ENCODE measurements around the gene DHX15.

The DHX15 gene

DNA sequence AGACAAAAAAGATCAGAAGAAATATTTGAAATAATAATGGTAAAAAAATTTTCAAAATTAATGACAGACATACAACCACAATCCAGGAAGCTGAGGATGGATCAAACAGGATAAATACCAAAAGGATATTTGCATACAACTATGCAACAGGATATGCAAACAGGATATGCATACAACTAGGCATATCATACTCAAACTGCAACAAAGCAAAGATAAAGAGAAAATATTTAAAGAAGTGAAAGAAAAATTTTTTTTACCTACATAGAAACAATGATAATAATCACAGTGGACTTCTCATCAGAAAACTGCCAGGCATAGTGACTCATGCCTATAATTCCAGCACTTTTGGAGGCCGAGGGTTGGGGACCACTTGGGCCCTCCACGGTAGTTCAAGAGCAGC is 11.3 kb upstream of the DHX15 start:
- no peaks in the 10 kb centered on the region for H3K36me3 ChIP-seq (ENCODE audit: control insufficient read depth, insufficient read depth, low read length)
- H3K4me1 ChIP-seq (ENCODE audit: control insufficient read depth, low read depth, low read length): no peaks in the 10 kb centered on the region
- no peak overlapping the region for H3K23ac ChIP-seq (ENCODE audit: low read length)
- H3K79me1 ChIP-seq (ENCODE audit: low read length): no peaks in the 10 kb centered on the region
- no peak overlapping the region for H4K8ac ChIP-seq (ENCODE audit: low read depth, low read length)
- no peak overlapping the region for H2BK15ac ChIP-seq (replicated peaks; ENCODE audit: low read depth)
- H3K18ac ChIP-seq (ENCODE audit: low read length): no peak overlapping the region
- no peak overlapping the region for H3K4ac ChIP-seq (ENCODE audit: low read depth, low read length)
- no peak overlapping the region for H2BK120ac ChIP-seq (ENCODE audit: low read depth, low read length)
- H4K5ac ChIP-seq (ENCODE audit: low read length): no peak overlapping the region
- no peak overlapping the region for H3K56ac ChIP-seq (ENCODE audit: low read length)
- H3K4me3 ChIP-seq (ENCODE audit: low read length): no peak overlapping the region
- H3K27ac ChIP-seq (ENCODE audit: low read depth, low read length): no peak overlapping the region
- H3K27me3 ChIP-seq (ENCODE audit: insufficient read depth, low read length, poor library complexity): no peaks in the 10 kb centered on the region
- H3K9ac ChIP-seq (ENCODE audit: low read length): no peak overlapping the region
- DNase-seq: no peak
- WGBS (ENCODE audit: extremely low coverage, insufficient coverage, low lambda C conversion rate): no CpG with 5 or more reads among the region's 2 CpGs
- H2BK5ac ChIP-seq (ENCODE audit: low read length): no peak overlapping the region
- H3K4me2 ChIP-seq (ENCODE audit: low read length): no peak overlapping the region
- no peak overlapping the region for H2AK5ac ChIP-seq (ENCODE audit: low read length)
- no peaks in the 10 kb centered on the region for H3K79me2 ChIP-seq (ENCODE audit: control insufficient read depth, insufficient read depth, low read length)

DNA sequence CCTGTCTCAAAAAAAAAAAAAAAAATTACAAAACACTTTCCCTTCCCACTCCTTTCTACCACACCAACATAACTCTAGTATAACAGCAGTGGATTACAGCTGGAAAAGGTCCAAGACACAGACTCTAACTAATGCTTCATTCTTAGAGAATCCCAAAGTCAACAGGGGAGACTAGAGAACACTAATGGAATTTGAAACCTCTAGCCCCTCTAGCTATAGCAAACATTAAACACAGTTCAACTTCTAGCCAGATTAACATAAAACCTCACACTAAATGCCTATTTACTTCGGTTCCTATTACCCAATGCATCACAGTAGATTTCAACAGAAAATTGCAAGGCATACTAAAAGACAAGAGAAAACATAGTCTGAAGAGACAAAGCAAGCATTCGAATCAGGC is 10.5 kb upstream of the DHX15 start:
- H3K4me3 ChIP-seq (ENCODE audit: low read length): no peak overlapping the region
- no peak overlapping the region for H4K5ac ChIP-seq (ENCODE audit: low read length)
- no peak for DNase-seq
- H3K56ac ChIP-seq (ENCODE audit: low read length): no peak overlapping the region
- H3K79me2 ChIP-seq (ENCODE audit: control insufficient read depth, insufficient read depth, low read length): no peaks in the 10 kb centered on the region
- H3K4me2 ChIP-seq (ENCODE audit: low read length): no peak overlapping the region
- H3K79me1 ChIP-seq (ENCODE audit: low read length): no peaks in the 10 kb centered on the region
- H3K27ac ChIP-seq (ENCODE audit: low read depth, low read length): no peak overlapping the region
- no peak overlapping the region for H4K8ac ChIP-seq (ENCODE audit: low read depth, low read length)
- H3K36me3 ChIP-seq (ENCODE audit: control insufficient read depth, insufficient read depth, low read length): no peaks in the 10 kb centered on the region
- WGBS (ENCODE audit: extremely low coverage, insufficient coverage, low lambda C conversion rate): no CpG with 5 or more reads among the region's 2 CpGs
- H3K4me1 ChIP-seq (ENCODE audit: control insufficient read depth, low read depth, low read length): no peaks in the 10 kb centered on the region
- no peak overlapping the region for H3K18ac ChIP-seq (ENCODE audit: low read length)
- no peak overlapping the region for H3K9ac ChIP-seq (ENCODE audit: low read length)
- H2BK120ac ChIP-seq (ENCODE audit: low read depth, low read length): no peak overlapping the region
- H3K4ac ChIP-seq (ENCODE audit: low read depth, low read length): no peak overlapping the region
- H2AK5ac ChIP-seq (ENCODE audit: low read length): no peak overlapping the region
- no peak overlapping the region for H2BK5ac ChIP-seq (ENCODE audit: low read length)
- H3K23ac ChIP-seq (ENCODE audit: low read length): no peak overlapping the region
- H2BK15ac ChIP-seq (replicated peaks; ENCODE audit: low read depth): no peak overlapping the region
- H3K27me3 ChIP-seq (ENCODE audit: insufficient read depth, low read length, poor library complexity): no peaks in the 10 kb centered on the region

DNA sequence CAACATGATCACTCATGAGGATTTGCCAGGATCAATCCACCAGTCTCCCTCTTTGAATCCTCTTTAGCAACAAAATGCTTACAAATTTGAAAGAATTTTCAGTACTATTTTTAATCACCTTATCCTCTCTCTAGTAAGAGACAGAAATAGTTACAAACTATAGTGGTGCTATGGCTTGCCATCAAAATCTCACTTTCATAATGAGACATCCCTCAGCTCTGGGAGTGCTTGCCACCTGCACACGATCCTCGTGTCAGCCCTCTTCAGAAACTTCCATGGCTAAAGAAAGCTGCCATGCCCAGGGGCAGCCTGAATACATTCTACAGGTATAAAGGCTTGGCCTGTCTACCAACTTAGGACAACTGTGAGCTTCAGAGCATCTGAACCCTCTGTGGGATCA is 5.1 kb upstream of the DHX15 start:
- Histone ChIP-seq H2AK5ac (ENCODE audit: low read length) (no peak overlapping the region), H2BK15ac (replicated peaks; ENCODE audit: low read depth) (no peak overlapping the region), H3K4ac (ENCODE audit: low read depth, low read length) (no peak overlapping the region), H4K5ac (ENCODE audit: low read length) (no peak overlapping the region), H3K18ac (ENCODE audit: low read length) (no peak overlapping the region), H3K4me2 (ENCODE audit: low read length) (no peak overlapping the region), H3K56ac (ENCODE audit: low read length) (no peak overlapping the region), H3K79me1 (ENCODE audit: low read length) (no peaks in the 10 kb centered on the region), H3K36me3 (ENCODE audit: control insufficient read depth, insufficient read depth, low read length) (no peaks in the 10 kb centered on the region), H3K4me1 (ENCODE audit: control insufficient read depth, low read depth, low read length) (no peaks in the 10 kb centered on the region), H2BK5ac (ENCODE audit: low read length) (no peak overlapping the region), H3K23ac (ENCODE audit: low read length) (no peak overlapping the region), H3K27me3 (ENCODE audit: insufficient read depth, low read length, poor library complexity) (no peaks in the 10 kb centered on the region), H4K8ac (ENCODE audit: low read depth, low read length) (no peak overlapping the region), H3K79me2 (ENCODE audit: control insufficient read depth, insufficient read depth, low read length) (no peaks in the 10 kb centered on the region), H3K4me3 (ENCODE audit: low read length) (no peak overlapping the region), H2BK120ac (ENCODE audit: low read depth, low read length) (no peak overlapping the region), H3K9ac (ENCODE audit: low read length) (no peak overlapping the region), H3K27ac (ENCODE audit: low read depth, low read length) (no peak overlapping the region)
- WGBS (ENCODE audit: extremely low coverage, insufficient coverage, low lambda C conversion rate): no CpG with 5 or more reads among the region's 2 CpGs
- no peak for DNase-seq

- Histone ChIP-seq H4K5ac (ENCODE audit: low read length) (no peak overlapping the region), H3K9ac (ENCODE audit: low read length) (no peak overlapping the region), H3K4me2 (ENCODE audit: low read length) (no peak overlapping the region), H4K8ac (ENCODE audit: low read depth, low read length) (no peak overlapping the region), H3K4ac (ENCODE audit: low read depth, low read length) (no peak overlapping the region), H2BK120ac (ENCODE audit: low read depth, low read length) (no peak overlapping the region), H3K4me3 (ENCODE audit: low read length) (no peak overlapping the region), H3K27ac (ENCODE audit: low read depth, low read length) (no peak overlapping the region), H3K56ac (ENCODE audit: low read length) (no peak overlapping the region), H3K79me2 (ENCODE audit: control insufficient read depth, insufficient read depth, low read length) (peaks cover 9% of the 10 kb centered on the region), H3K23ac (ENCODE audit: low read length) (no peak overlapping the region), H3K18ac (ENCODE audit: low read length) (no peak overlapping the region), H2AK5ac (ENCODE audit: low read length) (no peak overlapping the region), H3K27me3 (ENCODE audit: insufficient read depth, low read length, poor library complexity) (no peaks in the 10 kb centered on the region), H2BK15ac (replicated peaks; ENCODE audit: low read depth) (no peak overlapping the region), H3K4me1 (ENCODE audit: control insufficient read depth, low read depth, low read length) (no peaks in the 10 kb centered on the region), H3K36me3 (ENCODE audit: control insufficient read depth, insufficient read depth, low read length) (no peaks in the 10 kb centered on the region), H3K79me1 (ENCODE audit: low read length) (no peaks in the 10 kb centered on the region), H2BK5ac (ENCODE audit: low read length) (no peak overlapping the region)
- no CpG with 5 or more reads among the region's 7 CpGs for WGBS (ENCODE audit: extremely low coverage, insufficient coverage, low lambda C conversion rate)
- no peak for DNase-seq
These were observed 4.0 kb upstream of the DHX15 start for GRCh38 chr4:24588216-24588954.

DNA sequence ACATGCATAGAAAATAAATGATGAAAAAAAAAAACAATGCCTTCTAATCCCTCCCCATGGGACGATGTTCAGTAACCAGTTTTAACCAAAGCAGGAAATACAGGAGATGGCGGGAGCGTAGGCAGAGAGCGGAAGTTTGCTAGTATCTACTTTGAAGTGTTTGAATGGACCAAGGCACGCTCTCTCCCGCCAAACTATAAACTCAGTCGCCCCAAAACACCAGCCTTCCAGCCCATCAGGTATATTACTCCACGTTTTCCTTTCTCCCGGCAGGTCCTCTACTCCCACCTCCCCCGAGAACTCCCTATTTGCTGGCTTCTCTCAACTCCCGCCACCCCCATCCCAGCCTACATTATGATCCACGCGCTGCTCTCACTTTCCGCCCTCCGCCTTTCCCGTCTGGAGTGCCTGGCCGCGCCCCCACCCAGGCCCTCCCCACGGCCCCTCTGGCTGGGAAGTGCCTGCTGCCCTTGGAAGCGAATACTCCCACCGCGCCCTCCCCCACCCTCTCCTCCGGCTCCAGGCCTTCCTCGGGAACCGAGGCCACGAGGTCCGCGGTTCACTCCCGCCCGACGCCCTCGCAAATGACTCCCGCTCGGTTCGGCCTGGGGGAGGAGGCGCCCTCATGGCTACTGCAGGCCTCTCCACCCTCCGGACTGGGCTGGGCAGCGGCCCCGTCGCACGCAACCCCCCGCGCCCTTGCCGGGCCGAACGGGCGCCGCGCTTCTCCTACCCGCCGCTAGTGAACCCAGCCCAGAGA is 723 bp downstream of the DHX15 start:
- Histone ChIP-seq H3K4me1 (ENCODE audit: control insufficient read depth, low read depth, low read length) (peaks cover 2% of the 10 kb centered on the region), H2BK15ac (replicated peaks; ENCODE audit: low read depth) (no peak overlapping the region), H4K8ac (ENCODE audit: low read depth, low read length) (no peak overlapping the region), H2AK5ac (ENCODE audit: low read length) (peak overlapping the region; percentile 37), H3K27ac (ENCODE audit: low read depth, low read length) (peak overlapping the region; percentile 39), H3K36me3 (ENCODE audit: control insufficient read depth, insufficient read depth, low read length) (peaks cover 1% of the 10 kb centered on the region), H3K4me3 (ENCODE audit: low read length) (peak overlapping the region; percentile 91), H3K4ac (ENCODE audit: low read depth, low read length) (peak overlapping the region; percentile 76), H3K56ac (ENCODE audit: low read length) (peak overlapping the region; percentile 99), H3K4me2 (ENCODE audit: low read length) (peak overlapping the region; percentile 46), H3K23ac (ENCODE audit: low read length) (peak overlapping the region; percentile 97), H3K79me2 (ENCODE audit: control insufficient read depth, insufficient read depth, low read length) (peaks cover 57% of the 10 kb centered on the region), H2BK120ac (ENCODE audit: low read depth, low read length) (peak overlapping the region; percentile 33), H3K27me3 (ENCODE audit: insufficient read depth, low read length, poor library complexity) (no peaks in the 10 kb centered on the region), H4K5ac (ENCODE audit: low read length) (no peak overlapping the region), H3K18ac (ENCODE audit: low read length) (peak overlapping the region; percentile 54), H3K79me1 (ENCODE audit: low read length) (no peaks in the 10 kb centered on the region), H3K9ac (ENCODE audit: low read length) (peak overlapping the region; percentile 99), H2BK5ac (ENCODE audit: low read length) (peak overlapping the region; percentile 98)
- no CpG with 5 or more reads among the region's 51 CpGs for WGBS (ENCODE audit: extremely low coverage, insufficient coverage, low lambda C conversion rate)
- DNase-seq: peak; percentile 78

All from mesendoderm (in vitro differentiated cells).